Esophagus squamous epithelium (tissue), 5 donors: ENCODE data around the gene MS4A10. TPM values are rescaled to one million over a fixed set of nuclear protein-coding genes. Genes with fewer than 3 reads are reported as not detected.

Experiments used
- DNase-seq: peaks from one replicate; lab custom pipeline; 2025; lab: John Stamatoyannopoulos, UW
- H3K27ac ChIP-seq, 4 donors: fragments of 200-600 bp; sonication (generic); one replicate each; pipeline ENCODE4 v1.5.1; 2016 to 2019; ENCODE audit warnings: mild to moderate bottlenecking in 1 of 4
- H3K27me3 ChIP-seq, 4 donors: fragments of 200-600 bp; sonication (generic); 1 replicate in 3 of 4; 2 replicates in 1 of 4; pipeline versions ENCODE4 v1.5.1 to v1.6.0; 2017 to 2021; ENCODE audit warnings: antibody characterized with exemption in 1 of 4
- H3K36me3 ChIP-seq, 3 donors: fragments of 200-600 bp; sonication (generic); one replicate each; pipeline ENCODE4 v1.5.1; 2016 to 2019
- H3K4me1 ChIP-seq, 3 donors: fragments of 200-600 bp; sonication (generic); one replicate each; pipeline ENCODE4 v1.5.1; 2017 to 2019
- H3K4me3 ChIP-seq, 4 donors: fragments of 200-600 bp; sonication (generic); 1 replicate in 3 of 4; 2 replicates in 1 of 4; pipeline ENCODE4 v1.5.1; 2016 to 2019; ENCODE audit warnings: mild to moderate bottlenecking in 2 of 4, moderate library complexity in 1 of 4
- H3K9me3 ChIP-seq, 3 donors: fragments of 200-600 bp; sonication (generic); one replicate each; pipeline ENCODE4 v1.5.1; 2016 to 2019
- CTCF ChIP-seq, 6 experiments: fragments of 450-650 bp in 4 of 6; fragments of 200-600 bp in 2 of 6; sonication (generic) in 2 of 6; IDR thresholded peaks; one replicate each; pipeline ENCODE4 v1.5.1; 2016 to 2019; ENCODE audit warnings: antibody characterized with exemption in 6 of 6, mild to moderate bottlenecking in 4 of 6, moderate library complexity in 4 of 6
- POLR2A ChIP-seq, 4 donors: fragments of 450-650 bp; IDR thresholded peaks; one replicate each; pipeline ENCODE4 v1.6.1; 2017; ENCODE audit warnings: antibody characterized with exemption in 4 of 4, mild to moderate bottlenecking in 4 of 4, moderate library complexity in 3 of 4
- WGBS, 2 donors: methylation state at CpG; one replicate each; pipeline ENCODE4 v1.1.5; 2018; 5-methylcytosine and 5-hydroxymethylcytosine counted together
- intact Hi-C: fragments of 100-400 bp; cut with DNase I; formaldehyde crosslinking; loops from one replicate; pipeline ENCODE4 v1.15.0; 2022
- total RNA-seq, 4 donors: library from RNA; depleted of rRNA; stranded (reverse); fragments of >200 nt; gene quantifications; one replicate each; pipeline ENCODE4 v1.1.0, GENCODE V29; 2016
- donor health status: DM: yes; HTN: yes; CAD: no.

The MS4A10 gene
- total RNA-seq, 4 donors from 2014 or later = not detected

- Histone ChIP-seq H3K4me3 (no peak overlapping the region), H3K27ac (no peak overlapping the region), H3K36me3 (no peaks in the 10 kb centered on the region), H3K27me3 (peaks cover 0 to 32% (median 0%) of the 10 kb centered on the region in 4 donors), H3K4me1 (peaks cover 0 to under 1% (median 0%) of the 10 kb centered on the region in 3 donors), H3K9me3 (no peaks in the 10 kb centered on the region)
- WGBS, 2 donors = 74 to 87% methylated on average over 4 to 10 of the region's 11 CpGs
- TF ChIP-seq CTCF (IDR thresholded peaks at IDR 0.05) = no peak
- no peak for TF ChIP-seq POLR2A (IDR thresholded peaks at IDR 0.05)
- intact Hi-C loops = no loop called here
- no peak for DNase-seq
Observed at GRCh38 chr11:60769811-60770210, 15.3 kb upstream of the MS4A10 start.

- Histone ChIP-seq H3K36me3 (no peaks in the 10 kb centered on the region), H3K4me3 (no peak overlapping the region), H3K27me3 (peaks cover 0 to 20% (median 0%) of the 10 kb centered on the region in 4 donors), H3K9me3 (no peaks in the 10 kb centered on the region), H3K4me1 (peaks cover 0 to 13% (median 3%) of the 10 kb centered on the region in 3 donors), H3K27ac (no peak overlapping the region)
- TF ChIP-seq POLR2A (IDR thresholded peaks at IDR 0.05) (no peak), CTCF (IDR thresholded peaks at IDR 0.05) (no peak)
- 56 to 83% methylated on average over 1 to 2 of the region's 4 CpGs for WGBS, 2 donors
- no peak for DNase-seq
- intact Hi-C loops = no loop called here
Observed at GRCh38 chr11:60771146-60771545, 14.0 kb upstream of the MS4A10 start.

DNA sequence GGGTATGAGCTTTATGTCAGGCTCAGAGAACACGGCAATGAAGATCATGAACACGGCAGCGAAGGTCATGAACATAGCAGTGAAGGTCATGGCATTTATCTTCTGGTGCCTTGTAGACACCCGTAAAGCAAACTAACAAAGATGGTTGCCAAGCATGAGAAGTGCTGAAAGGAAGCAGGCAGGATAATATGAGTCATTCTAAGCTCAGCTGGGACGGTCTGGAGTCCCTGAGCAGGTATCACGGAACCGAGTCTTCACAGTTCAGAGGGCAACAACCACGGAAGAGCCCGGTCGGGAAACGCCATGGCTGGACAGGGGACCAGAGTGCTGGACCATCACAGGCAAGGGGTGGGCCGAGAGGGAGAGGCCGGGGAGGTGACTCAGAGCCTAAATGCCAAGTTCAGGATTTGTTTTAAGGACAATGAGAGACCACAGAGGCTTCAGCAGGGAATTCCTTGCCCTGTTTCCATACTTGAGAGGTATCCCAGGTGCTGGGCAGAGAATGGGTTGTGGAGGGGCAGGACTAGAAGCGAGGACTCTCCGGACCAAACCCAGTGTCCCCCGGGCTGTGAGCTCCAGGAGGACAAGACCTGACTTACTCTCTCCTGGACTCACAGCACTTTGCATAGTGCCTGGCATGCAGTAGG, 13.1 kb upstream of the MS4A10 start:
- Histone ChIP-seq H3K27ac (no peak overlapping the region), H3K9me3 (no peaks in the 10 kb centered on the region), H3K4me1 (peaks cover 0 to 13% (median 3%) of the 10 kb centered on the region in 3 donors), H3K27me3 (peaks cover 0 to 11% (median 0%) of the 10 kb centered on the region in 4 donors), H3K36me3 (no peaks in the 10 kb centered on the region), H3K4me3 (no peak overlapping the region)
- intact Hi-C loops = no loop called here
- WGBS, 2 donors = 57 to 68% methylated on average over 16 of the region's 16 CpGs
- TF ChIP-seq POLR2A (IDR thresholded peaks at IDR 0.05) (no peak), CTCF (IDR thresholded peaks at IDR 0.05) (no peak)
- DNase-seq = no peak

DNA sequence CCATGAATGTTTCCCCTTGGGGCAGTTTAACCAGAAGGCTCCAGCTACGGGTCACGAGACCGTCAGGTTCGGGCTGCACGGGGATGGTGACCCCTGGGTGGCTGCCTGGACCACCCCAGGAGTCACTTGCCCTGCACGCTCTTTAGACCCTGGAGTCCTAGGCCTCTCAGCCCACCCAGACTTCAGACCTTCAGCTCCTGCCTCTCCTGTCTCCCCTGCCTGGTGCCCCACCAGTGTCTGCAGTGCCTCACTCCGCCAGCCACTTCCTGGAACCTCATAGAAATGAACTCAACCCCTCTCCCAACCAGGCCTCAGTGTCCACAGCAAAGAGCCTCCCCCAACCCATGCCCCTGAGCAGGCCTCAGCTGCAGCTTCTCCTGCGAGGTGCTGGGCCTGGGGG, 12.5 kb upstream of the MS4A10 start:
- H3K9me3 ChIP-seq = no peaks in the 10 kb centered on the region
- TF ChIP-seq CTCF (IDR thresholded peaks at IDR 0.05) = no peak
- TF ChIP-seq POLR2A (IDR thresholded peaks at IDR 0.05) = no peak
- H3K4me1 ChIP-seq = peaks cover 0 to 13% (median 3%) of the 10 kb centered on the region in 3 donors
- WGBS, 2 donors = 90% methylated on average over 2 of the region's 8 CpGs; no CpG with 5 or more reads in 1 of the 2 donors
- intact Hi-C loops = no loop called here
- H3K27me3 ChIP-seq = peaks cover 0 to 4% (median 0%) of the 10 kb centered on the region in 4 donors
- H3K27ac ChIP-seq = no peak overlapping the region
- no peak for DNase-seq
- no peaks in the 10 kb centered on the region for H3K36me3 ChIP-seq
- no peak overlapping the region for H3K4me3 ChIP-seq

- Histone ChIP-seq H3K4me3 (no peak overlapping the region), H3K36me3 (no peaks in the 10 kb centered on the region), H3K4me1 (peaks cover 0 to 13% (median 3%) of the 10 kb centered on the region in 3 donors), H3K27me3 (no peaks in the 10 kb centered on the region), H3K9me3 (no peaks in the 10 kb centered on the region), H3K27ac (no peak overlapping the region)
- TF ChIP-seq CTCF (IDR thresholded peaks at IDR 0.05) (no peak), POLR2A (IDR thresholded peaks at IDR 0.05) (no peak)
- intact Hi-C loops = no loop called here
- DNase-seq = no peak
- WGBS, 2 donors = 75 to 80% methylated on average over 13 of the region's 13 CpGs
Observed at GRCh38 chr11:60774726-60775125, 10.4 kb upstream of the MS4A10 start.
